DMS 273 (cell line): ENCODE measurements around the gene LRRC39.
"Not testable (repeated sequence)": the region's sequence is repeated elsewhere in the genome, so short reads cannot be mapped to it uniquely, and the experiment has no call there.

Experiments
- DNase-seq: peaks from one replicate; lab custom pipeline; 2025; ENCODE audit not compliant: unreplicated experiment; lab: John Stamatoyannopoulos, UW

LRRC39 gene

GRCh38 chr1:100178091-100178490, at the start of gene LRRC39:
TSS of gene LRRC39 (minus strand) at chr1:100178256. CDS start at chr1:100168516, 9,740 bp downstream.
- no peak for DNase-seq

DNA sequence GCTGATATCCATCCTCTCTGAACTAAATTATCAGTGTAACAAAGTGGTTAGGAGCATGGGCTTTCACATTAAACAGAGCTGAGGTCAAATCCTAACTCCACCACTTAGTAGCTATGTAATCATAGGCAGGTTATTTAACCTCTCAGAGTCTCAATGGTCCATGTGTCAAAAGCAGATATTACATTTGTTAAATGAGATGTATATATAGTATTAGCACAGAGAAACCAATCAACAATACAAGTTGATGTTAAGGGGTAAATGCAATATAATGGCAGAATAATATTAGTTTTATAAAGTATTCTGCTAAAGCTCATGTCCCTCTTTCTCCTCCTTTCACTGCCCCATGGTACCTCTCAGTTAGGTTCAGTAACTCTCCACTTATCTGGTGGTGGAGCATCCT, 44.4 kb upstream of the LRRC39 start:
- no peak for DNase-seq

GRCh38 chr1:100219883-100220282, 41.8 kb upstream of the LRRC39 start:
- no peak for DNase-seq

GRCh38 chr1:100219457-100219856, 41.4 kb upstream of the LRRC39 start:
- no peak for DNase-seq

DNA sequence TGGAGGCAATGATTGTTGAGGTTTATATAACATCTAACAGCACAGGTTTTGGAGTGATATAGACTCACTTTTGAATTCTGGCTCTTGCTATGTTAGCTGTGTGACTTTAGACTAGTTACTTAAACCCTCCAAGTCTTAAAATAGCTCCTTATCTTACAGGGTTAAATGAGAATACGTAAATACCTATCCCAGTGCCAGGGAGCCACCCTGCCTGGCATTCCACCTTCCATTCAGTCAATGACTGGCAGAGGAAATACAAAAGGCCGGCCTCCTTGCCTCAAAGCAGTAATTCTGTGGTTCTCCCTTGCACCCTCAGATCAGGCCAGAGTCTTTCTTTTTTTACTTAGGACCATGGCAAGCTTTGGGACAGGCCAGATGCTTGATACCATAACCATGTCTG, 39.8 kb upstream of the LRRC39 start:
- no peak for DNase-seq

GRCh38 chr1:100215101-100215500, 37.0 kb upstream of the LRRC39 start:
- no peak for DNase-seq

GRCh38 chr1:100213141-100213540, 35.1 kb upstream of the LRRC39 start:
- DNase-seq = no peak

DNA sequence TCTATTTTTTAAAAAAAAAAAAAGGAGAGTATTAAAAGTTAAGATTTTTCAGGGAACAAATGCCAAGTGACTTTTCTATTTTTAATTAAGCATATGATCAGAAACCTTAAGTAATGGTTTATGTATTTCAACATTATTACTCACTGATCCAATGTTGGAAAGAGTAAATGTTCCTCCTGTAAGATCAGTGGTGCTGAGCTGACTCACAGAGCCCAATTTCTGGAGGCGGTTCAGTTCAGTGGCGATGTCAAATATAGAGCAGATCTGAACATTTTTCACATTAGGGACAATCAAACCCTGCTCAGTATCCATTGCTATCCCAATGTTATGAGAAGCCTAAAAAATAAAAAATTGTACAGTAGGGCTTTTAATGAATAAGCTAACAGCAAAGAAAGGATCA, 28.2 kb upstream of the LRRC39 start:
- DNase-seq = no peak

GRCh38 chr1:100205593-100205992, 27.5 kb upstream of the LRRC39 start:
- not testable (repeated sequence) for DNase-seq

GRCh38 chr1:100205103-100205502, 27.0 kb upstream of the LRRC39 start:
- not testable (repeated sequence) for DNase-seq

DNA sequence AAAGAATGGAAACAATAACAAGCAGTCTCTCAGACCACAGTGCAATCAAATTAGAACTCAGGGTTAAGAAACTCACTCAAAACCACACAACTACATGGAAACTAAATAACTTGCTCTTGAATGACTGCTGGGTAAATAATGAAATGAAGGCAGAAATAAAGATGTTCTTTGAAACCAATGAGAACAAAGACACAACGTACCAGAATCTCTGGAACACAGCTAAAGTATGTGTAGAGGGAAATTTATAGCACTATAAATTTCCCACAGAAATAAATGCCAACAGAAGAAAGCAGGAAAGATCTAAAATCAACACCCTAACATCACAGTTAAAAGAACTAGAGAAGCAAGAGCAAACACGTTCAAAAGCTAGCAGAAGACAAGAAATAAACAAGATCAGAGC, 24.6 kb upstream of the LRRC39 start:
- DNase-seq = not testable (repeated sequence)

DNA sequence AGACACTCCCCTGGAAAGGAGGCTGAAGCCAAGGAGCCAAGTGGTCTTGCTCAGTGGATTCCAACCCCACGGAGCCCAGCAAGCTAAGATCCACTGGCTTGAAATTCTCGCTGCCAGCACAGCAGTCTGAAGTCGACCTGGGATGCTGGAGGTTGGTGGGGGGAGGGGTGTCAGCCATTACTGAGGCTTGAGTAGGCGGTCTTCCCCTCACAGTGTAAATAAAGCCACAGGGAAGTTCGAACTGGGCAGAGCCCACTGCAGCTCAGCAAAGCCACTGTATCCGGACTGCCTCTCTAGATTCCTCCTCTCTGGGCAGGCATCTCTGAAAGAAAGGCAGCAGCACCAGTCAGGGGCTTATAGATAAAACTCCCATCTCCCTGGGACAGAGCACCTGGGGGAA, 22.0 kb upstream of the LRRC39 start:
- not testable (repeated sequence) for DNase-seq

GRCh38 chr1:100198596-100198995, 20.5 kb upstream of the LRRC39 start:
- DNase-seq = no peak

DNA sequence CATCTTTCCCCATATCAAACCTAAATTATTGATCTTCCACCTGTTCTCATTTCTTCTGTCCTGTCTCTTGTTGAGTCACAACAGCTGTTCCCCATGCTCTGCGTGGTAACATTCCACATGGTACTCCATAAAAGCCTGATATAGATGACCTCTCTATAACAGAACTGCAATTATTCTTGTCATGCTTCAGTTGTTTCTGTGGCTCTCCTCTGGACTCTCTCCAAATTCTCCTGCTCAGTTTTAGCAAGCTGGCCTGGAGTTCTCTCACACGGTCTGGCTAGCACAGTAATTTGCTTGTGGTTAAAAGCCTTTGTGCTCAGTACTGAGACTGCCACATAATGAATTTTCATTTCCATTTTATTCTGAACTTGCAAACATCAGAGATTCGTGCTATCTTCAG, 10.6 kb upstream of the LRRC39 start:
- peak; percentile 96 for DNase-seq

DNA sequence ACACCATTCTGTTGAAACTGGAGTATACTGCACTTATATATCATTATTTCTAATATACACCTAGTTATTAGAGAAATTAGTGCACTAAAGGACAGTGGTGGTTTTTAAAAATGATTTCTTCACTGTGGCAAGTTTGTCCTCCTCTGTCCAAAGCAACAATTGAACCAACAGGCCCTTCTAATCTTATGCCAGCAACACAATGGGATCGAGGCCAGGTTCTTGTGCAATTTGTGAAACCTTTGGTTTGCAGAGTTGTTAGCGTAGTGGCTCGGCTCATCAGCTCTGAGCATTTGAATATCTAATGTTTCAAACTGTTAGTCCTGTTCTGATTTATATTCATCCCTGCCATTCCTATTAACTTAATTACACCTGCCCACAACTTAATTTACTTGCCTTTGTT, 9.9 kb upstream of the LRRC39 start:
- peak; percentile 81 for DNase-seq

GRCh38 chr1:100184536-100184935, 6.5 kb upstream of the LRRC39 start:
- DNase-seq = no peak

DNA sequence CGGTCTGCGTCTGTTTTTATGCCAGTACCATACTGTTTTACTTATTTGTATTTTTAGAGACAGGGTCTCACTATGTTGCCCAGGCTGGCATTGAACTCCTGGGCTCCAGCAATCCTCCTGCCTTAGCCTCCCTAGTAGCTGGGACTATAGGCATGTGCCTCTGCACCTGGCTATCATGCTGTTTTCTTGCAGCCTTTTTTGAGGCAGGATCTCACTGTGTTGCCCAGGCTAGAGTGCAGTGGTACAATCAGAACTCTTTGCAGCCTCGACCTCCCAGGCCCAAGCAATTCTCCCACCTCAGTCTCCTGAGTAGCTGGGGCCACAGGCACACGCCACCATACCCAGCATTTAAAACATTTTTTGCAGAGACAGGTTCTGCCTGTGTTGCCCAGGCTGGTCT, 5.3 kb upstream of the LRRC39 start:
- no peak for DNase-seq

DNA sequence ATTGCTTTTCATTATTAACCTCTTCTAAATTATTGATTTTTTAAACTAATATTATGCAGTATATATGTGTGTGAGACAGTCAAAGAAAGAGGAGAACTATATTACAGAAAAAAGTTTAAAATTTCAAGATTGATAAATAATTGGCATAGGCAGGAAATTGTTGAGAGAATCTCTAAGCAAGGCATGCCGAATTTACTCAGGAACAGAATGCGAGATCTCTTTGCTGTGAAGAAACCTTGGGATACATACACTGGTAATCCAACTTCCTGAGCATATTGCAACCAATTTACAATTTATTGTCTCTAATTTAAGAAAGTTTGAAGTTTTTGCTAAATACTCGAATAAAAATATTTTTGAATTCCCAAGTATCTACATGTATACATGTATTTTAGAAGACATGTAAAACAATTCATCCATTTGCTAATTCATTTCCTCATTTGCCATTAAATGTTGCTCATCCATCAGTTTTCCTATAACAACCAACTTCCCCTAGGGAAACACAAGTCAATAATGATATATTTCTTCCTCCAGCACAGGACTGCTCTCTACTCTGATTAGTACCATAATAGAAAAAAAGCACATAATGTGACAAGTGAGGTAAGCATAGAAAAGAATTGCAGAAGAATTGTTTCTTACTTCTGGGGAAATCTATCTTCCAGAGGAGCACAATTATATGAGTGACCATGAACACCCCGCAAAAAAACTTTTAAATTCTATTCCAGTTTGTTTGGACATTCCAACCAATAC, 588 bp downstream of the LRRC39 start:
- DNase-seq = no peak

GRCh38 chr1:100168051-100168450, 10.0 kb downstream of the LRRC39 start:
- DNase-seq = no peak

DNA sequence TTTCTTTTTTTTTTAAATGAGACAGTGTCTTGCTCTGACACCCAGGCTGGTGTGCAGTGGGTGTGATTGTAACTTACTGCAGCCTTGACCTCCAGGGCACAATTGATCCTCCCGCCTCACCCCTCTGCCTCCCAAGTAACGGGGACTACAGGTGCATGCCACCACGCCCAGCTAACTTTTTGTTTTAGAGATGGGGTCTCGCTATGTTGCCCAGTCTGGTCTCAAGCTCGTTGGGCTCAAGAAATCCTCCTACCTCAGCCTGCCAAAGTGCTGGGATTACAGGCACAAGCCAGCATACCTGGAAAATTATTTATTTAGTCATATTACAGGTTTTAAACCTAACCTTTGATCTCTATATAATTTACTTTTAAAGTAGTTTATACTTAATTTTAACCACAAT, 13.4 kb downstream of the LRRC39 start:
- DNase-seq = no peak

DNA sequence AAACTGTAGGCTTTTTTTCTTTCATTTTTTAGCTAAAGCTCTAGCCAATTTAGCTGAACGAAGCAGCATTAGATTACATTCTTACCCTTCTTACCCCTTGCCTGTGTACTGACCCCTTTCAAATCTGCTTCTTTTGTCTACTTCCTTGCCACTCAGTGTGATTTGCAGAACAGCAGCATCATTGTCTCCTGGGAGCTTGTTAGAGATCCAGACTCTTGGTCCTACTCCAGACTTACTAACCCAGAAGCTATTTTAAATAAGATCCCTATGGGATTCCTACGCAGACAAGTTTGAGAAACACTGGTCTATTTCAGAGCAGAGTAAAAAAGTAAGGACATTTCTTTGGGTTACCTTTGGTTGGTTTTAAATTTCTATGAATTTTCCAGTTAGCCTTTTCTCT, 13.8 kb downstream of the LRRC39 start:
- peak; percentile 13 for DNase-seq

GRCh38 chr1:100162881-100163280, 15.2 kb downstream of the LRRC39 start:
- no peak for DNase-seq

- DNase-seq = no peak
Measured at GRCh38 chr1:100152271-100152670, 25.8 kb downstream of the LRRC39 start.
